Subcutaneous adipose tissue (tissue), 4 donors: ENCODE results near the gene EPHB4. TPM values are rescaled to one million over a fixed set of nuclear protein-coding genes. Genes with fewer than 3 reads are reported as not detected.

ENCODE experiments used
- CTCF ChIP-seq: fragments of 450-650 bp; IDR thresholded peaks from one replicate; pipeline ENCODE4 v1.5.1; 2016; ENCODE audit warnings: low read depth, mild to moderate bottlenecking, control low read depth, antibody characterized with exemption, moderate library complexity
- total RNA-seq, 4 donors: library from RNA; depleted of rRNA; stranded (reverse); fragments of >200 nt; gene quantifications; one replicate each; pipeline ENCODE4 v1.1.0, GENCODE V29; 2016

EPHB4 gene
- total RNA-seq, 4 donors from 2014 or later: 9.5 to 53.7 (median 14.7) TPM

GRCh38 chr7:100835903-100836811 is 8.8 kb upstream of the EPHB4 start:
- no peak for TF ChIP-seq CTCF

- no peak for TF ChIP-seq CTCF
Observed at GRCh38 chr7:100832281-100832633, 4.9 kb upstream of the EPHB4 start.

- no peak for TF ChIP-seq CTCF
Observed at GRCh38 chr7:100830396-100830795, 3.1 kb upstream of the EPHB4 start.

GRCh38 chr7:100829150-100829716 is 1.9 kb upstream of the EPHB4 start:
- TF ChIP-seq CTCF: no peak

- no peak for TF ChIP-seq CTCF
Observed at GRCh38 chr7:100826514-100827329, 601 bp downstream of the EPHB4 start.

- no peak for TF ChIP-seq CTCF
Observed at GRCh38 chr7:100825751-100826513, 1.4 kb downstream of the EPHB4 start.
